HepG2 (cell line): Measurements from ENCODE around the gene CCDC126. TPM values are rescaled to one million over a fixed set of nuclear protein-coding genes. Genes with fewer than 3 reads are reported as not detected.

ENCODE experiments used
- ARID5B ChIP-seq: IDR thresholded peaks from 2 replicates; pipeline ENCODE4 v1.4.0; 2020; ENCODE audit warnings: mild to moderate bottlenecking, missing genetic modification reagents
- LRRFIP1 ChIP-seq: sonication (generic); formaldehyde crosslinking; conservative IDR thresholded peaks from 2 replicates; pipeline ENCODE4 v1.4.0; 2020; ENCODE audit warnings: missing genetic modification reagents
- RNF2 ChIP-seq: fragments of 450-650 bp; conservative IDR thresholded peaks from 2 replicates; pipeline ENCODE4 v1.6.1; 2016; ENCODE audit warnings: low read depth
- SNAPC5 ChIP-seq: sonication (generic); formaldehyde crosslinking; IDR thresholded peaks from 2 replicates; pipeline ENCODE4 v1.8.1; 2023; ENCODE audit warnings: mild to moderate bottlenecking, missing genetic modification reagents, borderline replicate concordance
- TOPORS ChIP-seq: sonication (generic); formaldehyde crosslinking; IDR thresholded peaks from 2 replicates; pipeline ENCODE4 v1.8.0; 2023; ENCODE audit warnings: mild to moderate bottlenecking, missing genetic modification reagents
- ZFP82 ChIP-seq: sonication (generic); formaldehyde crosslinking; IDR thresholded peaks from 2 replicates; pipeline ENCODE4 v1.5.1; 2020; ENCODE audit warnings: mild to moderate bottlenecking, missing genetic modification reagents, borderline replicate concordance
- ZNF264 ChIP-seq: sonication (generic); formaldehyde crosslinking; IDR thresholded peaks from 2 replicates; pipeline ENCODE4 v1.4.0; 2020; ENCODE audit warnings: missing genetic modification reagents
- ZNF282 ChIP-seq: fragments of 450-650 bp; IDR thresholded peaks from 2 replicates; pipeline ENCODE4 v1.6.1; 2018; ENCODE audit not compliant: partially characterized antibody
- ZNF33A ChIP-seq: sonication (generic); formaldehyde crosslinking; IDR thresholded peaks from 2 replicates; pipeline ENCODE4 v1.5.1; 2020; ENCODE audit warnings: missing genetic modification reagents, mild to moderate bottlenecking, moderate library complexity, borderline replicate concordance
- ZNF460 ChIP-seq: sonication (generic); formaldehyde crosslinking; IDR thresholded peaks from 2 replicates; pipeline ENCODE4 v1.5.1; 2020; ENCODE audit warnings: missing genetic modification reagents, mild to moderate bottlenecking, borderline replicate concordance
- ZNF639 ChIP-seq: conservative IDR thresholded peaks from 2 replicates; pipeline ENCODE4 v1.6.1; 2018; ENCODE audit warnings: missing genetic modification reagents
- ZNF660 ChIP-seq: sonication (generic); formaldehyde crosslinking; IDR thresholded peaks from 2 replicates; pipeline ENCODE4 v1.5.1; 2020; ENCODE audit warnings: mild to moderate bottlenecking, low read depth, missing genetic modification reagents, borderline replicate concordance
- ZSCAN31 ChIP-seq: sonication (generic); formaldehyde crosslinking; IDR thresholded peaks from 2 replicates; pipeline ENCODE4 v1.5.0; 2020; ENCODE audit warnings: low read depth, mild to moderate bottlenecking, missing genetic modification reagents
- polyA plus RNA-seq, 8 experiments: library from polyadenylated mRNA; depleted of rRNA in 3 of 8; stranded (reverse) in 7 of 8; unstranded in 1 of 8; fragments of >200 nt; fragmentation: Illumina TruSeq in 4 of 8; extraction: Trizol in 4 of 8; gene quantifications; 2 replicates each; pipeline versions ENCODE4 v1.2.1 to v1.2.3, GENCODE V29; 2011 to 2016; ENCODE audit warnings: low read depth in 4 of 8, missing spikeins in 1 of 8, mixed read lengths in 1 of 8; ENCODE audit not compliant: insufficient read depth in 1 of 8
- total RNA-seq, 5 experiments: library from RNA; depleted of rRNA; stranded (reverse); fragments of >200 nt; fragmentation: Illumina TruSeq; extraction: Trizol; gene quantifications; 2 replicates each; pipeline ENCODE4 v1.2.3, GENCODE V29; 2016; ENCODE audit warnings: low read depth in 1 of 5
- TF ChIP-seq, protein P1 (sequence below): sonication (generic); formaldehyde crosslinking; IDR thresholded peaks from 2 replicates; pipeline ENCODE4 v1.5.1; 2020; ENCODE audit warnings: missing genetic modification reagents, mild to moderate bottlenecking, borderline replicate concordance

Gene CCDC126
- total and polyA plus RNA-seq, 2 of the 13 experiments (the other 11 are each of a cell fraction or from before 2014, with no cell fraction given), result 3.5 to 9.3 TPM

GRCh38 chr7:23597094-23598091, at the start of gene CCDC126 (continued):
- TF ChIP-seq, protein P1, sequence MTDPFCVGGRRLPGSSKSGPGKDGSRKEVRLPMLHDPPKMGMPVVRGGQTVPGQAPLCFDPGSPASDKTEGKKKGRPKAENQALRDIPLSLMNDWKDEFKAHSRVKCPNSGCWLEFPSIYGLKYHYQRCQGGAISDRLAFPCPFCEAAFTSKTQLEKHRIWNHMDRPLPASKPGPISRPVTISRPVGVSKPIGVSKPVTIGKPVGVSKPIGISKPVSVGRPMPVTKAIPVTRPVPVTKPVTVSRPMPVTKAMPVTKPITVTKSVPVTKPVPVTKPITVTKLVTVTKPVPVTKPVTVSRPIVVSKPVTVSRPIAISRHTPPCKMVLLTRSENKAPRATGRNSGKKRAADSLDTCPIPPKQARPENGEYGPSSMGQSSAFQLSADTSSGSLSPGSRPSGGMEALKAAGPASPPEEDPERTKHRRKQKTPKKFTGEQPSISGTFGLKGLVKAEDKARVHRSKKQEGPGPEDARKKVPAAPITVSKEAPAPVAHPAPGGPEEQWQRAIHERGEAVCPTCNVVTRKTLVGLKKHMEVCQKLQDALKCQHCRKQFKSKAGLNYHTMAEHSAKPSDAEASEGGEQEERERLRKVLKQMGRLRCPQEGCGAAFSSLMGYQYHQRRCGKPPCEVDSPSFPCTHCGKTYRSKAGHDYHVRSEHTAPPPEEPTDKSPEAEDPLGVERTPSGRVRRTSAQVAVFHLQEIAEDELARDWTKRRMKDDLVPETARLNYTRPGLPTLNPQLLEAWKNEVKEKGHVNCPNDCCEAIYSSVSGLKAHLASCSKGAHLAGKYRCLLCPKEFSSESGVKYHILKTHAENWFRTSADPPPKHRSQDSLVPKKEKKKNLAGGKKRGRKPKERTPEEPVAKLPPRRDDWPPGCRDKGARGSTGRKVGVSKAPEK (CRISPR knock-in tag), result peak; percentile 78; the same call in 1 of the 2 replicates
- peak; percentile 87; the same call in 1 of the 2 replicates for TF ChIP-seq RNF2
- TF ChIP-seq TOPORS (CRISPR knock-in tag), result peak; percentile 69; the same call in 1 of the 2 replicates
- no peak for TF ChIP-seq LRRFIP1
- 0 out of 2 replicates have a peak, but pooled peaks have one; percentile 15 for TF ChIP-seq ZNF264 (CRISPR knock-in tag)
- no peak for TF ChIP-seq ZNF660 (CRISPR knock-in tag)
- 0 out of 2 replicates have a peak, but pooled peaks have one; percentile 15 for TF ChIP-seq ZSCAN31
- TF ChIP-seq ZFP82 (CRISPR knock-in tag), result no peak
- TF ChIP-seq SNAPC5 (CRISPR knock-in tag), result no peak
- no peak for TF ChIP-seq ZNF282
- 0 out of 2 replicates have a peak, but pooled peaks have one; percentile 21 for TF ChIP-seq ZNF639 (CRISPR knock-in tag)
- no peak for TF ChIP-seq ZNF460 (CRISPR knock-in tag)
- TF ChIP-seq ARID5B (CRISPR knock-in tag), result peak; percentile 58
- TF ChIP-seq ZNF33A (CRISPR knock-in tag), result no peak
